ENCODE data around the gene CALHM4. TPM values are rescaled to one million over a fixed set of nuclear protein-coding genes. Genes with fewer than 3 reads are reported as not detected.

CALHM4 gene
- total and polyA plus RNA-seq, 2 experiments from 2014 or later, result not detected

GRCh38 chr6:116522896-116523295 lies 30.7 kb upstream of the CALHM4 start:
- DNase-seq (ENCODE audit: low read depth in 1 of 2, low spot score in 1 of 2), result no peak

GRCh38 chr6:116524236-116524635 lies 29.3 kb upstream of the CALHM4 start:
- Histone ChIP-seq H3K4me3 (no peak overlapping the region), H3K27me3 (no peaks in the 10 kb centered on the region), H3K36me3 (no peaks in the 10 kb centered on the region), H3K9me3 (ENCODE audit: low read depth) (no peaks in the 10 kb centered on the region), H3K27ac (no peak overlapping the region), H3K4me1 (ENCODE audit: low read depth) (peaks cover 3% of the 10 kb centered on the region)
- DNase-seq (ENCODE audit: low read depth in 1 of 2, low spot score in 1 of 2), result no peak
- no peak for TF ChIP-seq CTCF (IDR thresholded peaks at IDR 0.05; ENCODE audit: low read depth, low read length)

More at GRCh38 chr6:116522896-116523295, 30.7 kb upstream of the CALHM4 start:
- H3K4me1 ChIP-seq (ENCODE audit: low read depth), result no peaks in the 10 kb centered on the region
- TF ChIP-seq CTCF (IDR thresholded peaks at IDR 0.05; ENCODE audit: low read depth, low read length), result no peak
- no peaks in the 10 kb centered on the region for H3K27me3 ChIP-seq
- no peaks in the 10 kb centered on the region for H3K36me3 ChIP-seq
- H3K27ac ChIP-seq, result no peak overlapping the region
- H3K9me3 ChIP-seq (ENCODE audit: low read depth), result no peaks in the 10 kb centered on the region
- H3K4me3 ChIP-seq, result no peak overlapping the region

DNA sequence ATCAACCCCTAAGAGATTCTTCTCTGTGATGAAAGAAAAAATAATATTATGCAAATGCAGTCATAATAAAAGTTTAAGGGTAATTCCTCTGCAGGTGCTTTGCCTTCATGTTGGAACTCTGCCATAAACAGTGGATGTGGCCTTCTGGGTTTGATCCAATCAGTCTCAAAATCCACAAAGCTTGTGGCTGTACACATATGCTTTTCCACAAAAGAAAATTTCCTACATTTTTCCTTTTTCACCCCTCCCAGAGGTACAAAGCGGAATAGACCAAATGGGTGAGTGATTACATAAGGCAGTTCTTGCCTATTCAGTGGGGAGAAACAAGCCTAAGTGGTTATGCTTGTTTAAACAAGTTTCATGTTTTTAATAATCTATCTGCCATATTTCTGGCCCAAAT lies 25.4 kb upstream of the CALHM4 start:
- H3K36me3 ChIP-seq, result no peaks in the 10 kb centered on the region
- no peak for DNase-seq (ENCODE audit: low read depth in 1 of 2, low spot score in 1 of 2)
- H3K4me3 ChIP-seq, result no peak overlapping the region
- no peaks in the 10 kb centered on the region for H3K27me3 ChIP-seq
- no peak overlapping the region for H3K27ac ChIP-seq
- H3K4me1 ChIP-seq (ENCODE audit: low read depth), result peaks cover 3% of the 10 kb centered on the region
- TF ChIP-seq CTCF (IDR thresholded peaks at IDR 0.05; ENCODE audit: low read depth, low read length), result no peak
- no peaks in the 10 kb centered on the region for H3K9me3 ChIP-seq (ENCODE audit: low read depth)

- H3K9me3 ChIP-seq (ENCODE audit: low read depth), result no peaks in the 10 kb centered on the region
- H3K4me3 ChIP-seq, result no peak overlapping the region
- H3K27ac ChIP-seq, result no peak overlapping the region
- peaks cover 3% of the 10 kb centered on the region for H3K4me1 ChIP-seq (ENCODE audit: low read depth)
- DNase-seq (ENCODE audit: low read depth in 1 of 2, low spot score in 1 of 2), result peak in 1 of 2 donors; percentile 45
- TF ChIP-seq CTCF (IDR thresholded peaks at IDR 0.05; ENCODE audit: low read depth, low read length), result no peak
- no peaks in the 10 kb centered on the region for H3K27me3 ChIP-seq
- no peaks in the 10 kb centered on the region for H3K36me3 ChIP-seq
These were observed 24.8 kb upstream of the CALHM4 start for GRCh38 chr6:116528780-116529179.

GRCh38 chr6:116529466-116530290 lies 23.9 kb upstream of the CALHM4 start:
- Histone ChIP-seq H3K9me3 (ENCODE audit: low read depth) (no peaks in the 10 kb centered on the region), H3K27ac (no peak overlapping the region), H3K36me3 (no peaks in the 10 kb centered on the region), H3K4me3 (no peak overlapping the region), H3K4me1 (ENCODE audit: low read depth) (peaks cover 3% of the 10 kb centered on the region), H3K27me3 (no peaks in the 10 kb centered on the region)
- no peak for DNase-seq (ENCODE audit: low read depth in 1 of 2, low spot score in 1 of 2)
- TF ChIP-seq CTCF (IDR thresholded peaks at IDR 0.05; ENCODE audit: low read depth, low read length), result no peak
